ENCODE data around the gene ZNF574.

- no peak for TF ChIP-seq EP300 (IDR thresholded peaks at IDR 0.05)
- TF ChIP-seq CTCF (IDR thresholded peaks at IDR 0.05): no peak
Observed at GRCh38 chr19:42130254-42130573, 54.2 kb downstream of the ZNF574 start.
